OCI-LY1 (cell line): Measurements from ENCODE around the gene DIAPH1.

ENCODE experiments used
- H2AFZ ChIP-seq: fragments of 200-600 bp; sonication (generic), shearing (Covaris generic); 2 replicates; pipeline ENCODE4 v1.6.0; 2014; ENCODE audit warnings: antibody characterized with exemption, mild to moderate bottlenecking, low read length
- H3F3A ChIP-seq: fragments of 200-600 bp; sonication (generic), shearing (Covaris generic); 2 replicates; pipeline ENCODE4 v1.6.0; 2014; ENCODE audit warnings: mild to moderate bottlenecking, antibody characterized with exemption, low read length, moderate library complexity; ENCODE audit not compliant: insufficient read depth
- H3K27ac ChIP-seq: fragments of 200-600 bp; sonication (generic); 2 replicates; pipeline ENCODE4 v1.5.1; 2014; ENCODE audit warnings: low read length, mixed run types, mild to moderate bottlenecking, low read depth; ENCODE audit not compliant: poor library complexity, severe bottlenecking
- H3K27me3 ChIP-seq: fragments of 200-600 bp; sonication (generic); 2 replicates; pipeline ENCODE4 v1.6.0; 2014; ENCODE audit warnings: antibody characterized with exemption, mild to moderate bottlenecking, low read length, moderate library complexity; ENCODE audit not compliant: insufficient read depth
- H3K36me3 ChIP-seq: fragments of 200-600 bp; sonication (generic); 2 replicates; pipeline ENCODE4 v1.6.1; 2014; ENCODE audit warnings: mild to moderate bottlenecking, antibody characterized with exemption, low read length, moderate library complexity, mixed read lengths; ENCODE audit not compliant: insufficient read depth
- H3K4me1 ChIP-seq: fragments of 200-600 bp; sonication (generic); 2 replicates; pipeline ENCODE4 v1.5.1; 2014; ENCODE audit warnings: mild to moderate bottlenecking, low read length, moderate library complexity; ENCODE audit not compliant: insufficient read depth, severe bottlenecking
- H3K4me2 ChIP-seq: fragments of 200-600 bp; sonication (generic), shearing (Covaris generic); 2 replicates; pipeline ENCODE4 v1.6.1; 2014; ENCODE audit warnings: low read length
- H3K4me3 ChIP-seq: fragments of 200-600 bp; sonication (generic); 2 replicates; pipeline ENCODE4 v1.5.1; 2014; ENCODE audit warnings: low read length, low read depth, mild to moderate bottlenecking, mixed read lengths; ENCODE audit not compliant: poor library complexity, severe bottlenecking
- H3K79me2 ChIP-seq: fragments of 200-600 bp; shearing (Covaris generic); 2 replicates; pipeline ENCODE4 v1.6.1; 2016; ENCODE audit warnings: mixed run types, low read length, mixed read lengths; ENCODE audit not compliant: insufficient read depth
- H3K9ac ChIP-seq: fragments of 200-600 bp; sonication (generic), shearing (Covaris generic); 2 replicates; pipeline ENCODE4 v1.6.1; 2014; ENCODE audit warnings: mild to moderate bottlenecking, low read length, mixed read lengths
- H3K9me2 ChIP-seq: fragments of 200-600 bp; sonication (generic), shearing (Covaris generic); 2 replicates; pipeline ENCODE4 v1.6.1; 2014; ENCODE audit warnings: low read depth, mild to moderate bottlenecking, low read length, mixed read lengths
- H3K9me3 ChIP-seq: fragments of 200-600 bp; shearing (Covaris generic); 2 replicates; pipeline ENCODE4 v1.6.1; 2014; ENCODE audit warnings: low read length, mixed read lengths
- H4K20me1 ChIP-seq: fragments of 200-600 bp; sonication (generic), shearing (Covaris generic); 2 replicates; pipeline ENCODE4 v1.6.0; 2016; ENCODE audit warnings: mild to moderate bottlenecking, low read length; ENCODE audit not compliant: insufficient read depth
- CTCF ChIP-seq: fragments of 200-600 bp; sonication (generic), shearing (Covaris generic); IDR thresholded peaks from 2 replicates; pipeline ENCODE4 v1.5.1; 2017; ENCODE audit warnings: mild to moderate bottlenecking, antibody characterized with exemption, low read length, moderate library complexity, mixed read lengths
- EZH2 ChIP-seq: fragments of 200-600 bp; sonication (generic), shearing (Covaris generic); IDR thresholded peaks from 2 replicates; pipeline ENCODE4 v1.8.0; 2017; ENCODE audit warnings: borderline replicate concordance, mixed run types, mild to moderate bottlenecking, antibody characterized with exemption, low read length, moderate library complexity, mixed read lengths

DIAPH1 gene

DNA sequence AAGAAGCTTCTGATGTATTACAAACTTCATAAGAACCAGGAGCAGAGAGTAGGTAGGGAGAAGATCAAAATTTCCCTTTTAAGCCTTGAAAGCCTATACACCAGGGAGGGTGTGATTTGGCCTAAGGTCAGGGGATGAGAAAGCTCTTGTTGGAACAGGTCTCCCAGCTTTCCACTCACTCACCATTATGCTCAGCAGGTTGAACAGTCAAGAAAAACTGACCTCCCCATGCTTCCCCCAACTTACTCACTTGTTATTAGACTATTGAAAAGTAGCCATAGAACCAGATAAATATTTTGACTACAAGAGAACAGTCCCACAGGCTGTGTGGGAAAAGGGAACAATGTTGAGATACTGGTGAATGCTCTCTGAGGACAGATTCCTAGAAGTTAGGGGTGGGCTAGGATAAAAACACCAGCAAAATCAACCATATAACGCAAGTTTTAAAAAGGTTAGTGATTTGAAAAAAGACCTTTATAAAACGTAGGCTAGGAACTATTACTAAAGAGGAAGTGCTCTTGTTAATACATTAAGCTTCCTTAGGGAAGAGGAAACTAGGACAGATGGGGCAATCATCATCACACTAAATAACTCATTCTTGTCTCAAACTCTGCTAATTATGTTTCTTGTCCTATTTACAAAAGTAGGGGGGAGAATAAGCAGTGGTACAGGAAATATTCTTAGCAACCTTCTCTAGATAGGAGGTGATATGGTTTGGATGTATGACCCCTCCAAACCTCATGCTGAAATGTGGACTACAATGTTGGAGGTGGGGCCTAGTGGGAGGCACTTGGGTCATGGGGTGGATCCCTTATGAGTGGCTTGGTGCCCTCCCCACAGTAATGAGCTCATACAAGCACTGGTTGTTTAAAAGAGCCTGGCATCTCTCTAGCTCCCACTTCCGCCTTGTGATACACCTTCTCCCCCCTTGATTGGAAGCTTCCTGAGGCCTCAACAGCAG is 98.9 kb downstream of the DIAPH1 start:
- no peak overlapping the region for H3K4me2 ChIP-seq
- no peaks in the 10 kb centered on the region for H3K9me2 ChIP-seq
- no peaks in the 10 kb centered on the region for H3K9me3 ChIP-seq
- peaks cover 67% of the 10 kb centered on the region for H3K36me3 ChIP-seq
- H3K79me2 ChIP-seq, result no peaks in the 10 kb centered on the region
- no peak overlapping the region for H3K4me3 ChIP-seq
- H3K9ac ChIP-seq, result no peak overlapping the region
- H3F3A ChIP-seq, result no peaks in the 10 kb centered on the region
- TF ChIP-seq CTCF (no peak), EZH2 (no peak)
- H3K27ac ChIP-seq, result no peak overlapping the region
- no peaks in the 10 kb centered on the region for H3K27me3 ChIP-seq
- peaks cover 16% of the 10 kb centered on the region for H3K4me1 ChIP-seq
- no peaks in the 10 kb centered on the region for H4K20me1 ChIP-seq
- no peak overlapping the region for H2AFZ ChIP-seq

DNA sequence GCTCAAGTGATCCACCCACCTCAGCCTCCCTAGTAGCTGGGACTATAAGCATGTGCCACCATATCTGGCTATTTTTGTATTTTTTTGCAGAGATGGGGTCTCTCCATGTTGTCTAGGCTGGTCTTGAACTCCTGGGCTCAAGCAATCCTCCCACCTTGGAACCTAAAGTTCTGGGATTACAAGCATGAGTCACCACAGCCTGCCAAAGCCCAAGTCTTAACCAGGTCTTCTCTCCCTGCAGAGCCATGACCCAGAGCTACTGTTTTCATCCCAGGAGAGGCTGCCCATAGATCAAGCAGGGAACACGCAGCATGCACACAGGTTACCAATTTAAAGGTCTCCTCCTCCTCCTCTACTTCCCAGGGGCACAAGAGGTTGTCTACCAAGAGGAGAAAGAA is 100.2 kb downstream of the DIAPH1 start:
- H4K20me1 ChIP-seq, result no peaks in the 10 kb centered on the region
- H3K9me2 ChIP-seq, result no peaks in the 10 kb centered on the region
- H3K9ac ChIP-seq, result no peak overlapping the region
- no peak overlapping the region for H3K4me3 ChIP-seq
- H3K27me3 ChIP-seq, result no peaks in the 10 kb centered on the region
- TF ChIP-seq CTCF (no peak), EZH2 (no peak)
- H2AFZ ChIP-seq, result no peak overlapping the region
- no peaks in the 10 kb centered on the region for H3K79me2 ChIP-seq
- peaks cover 58% of the 10 kb centered on the region for H3K36me3 ChIP-seq
- H3K27ac ChIP-seq, result no peak overlapping the region
- no peaks in the 10 kb centered on the region for H3K9me3 ChIP-seq
- H3K4me2 ChIP-seq, result no peak overlapping the region
- H3F3A ChIP-seq, result no peaks in the 10 kb centered on the region
- peaks cover 27% of the 10 kb centered on the region for H3K4me1 ChIP-seq

DNA sequence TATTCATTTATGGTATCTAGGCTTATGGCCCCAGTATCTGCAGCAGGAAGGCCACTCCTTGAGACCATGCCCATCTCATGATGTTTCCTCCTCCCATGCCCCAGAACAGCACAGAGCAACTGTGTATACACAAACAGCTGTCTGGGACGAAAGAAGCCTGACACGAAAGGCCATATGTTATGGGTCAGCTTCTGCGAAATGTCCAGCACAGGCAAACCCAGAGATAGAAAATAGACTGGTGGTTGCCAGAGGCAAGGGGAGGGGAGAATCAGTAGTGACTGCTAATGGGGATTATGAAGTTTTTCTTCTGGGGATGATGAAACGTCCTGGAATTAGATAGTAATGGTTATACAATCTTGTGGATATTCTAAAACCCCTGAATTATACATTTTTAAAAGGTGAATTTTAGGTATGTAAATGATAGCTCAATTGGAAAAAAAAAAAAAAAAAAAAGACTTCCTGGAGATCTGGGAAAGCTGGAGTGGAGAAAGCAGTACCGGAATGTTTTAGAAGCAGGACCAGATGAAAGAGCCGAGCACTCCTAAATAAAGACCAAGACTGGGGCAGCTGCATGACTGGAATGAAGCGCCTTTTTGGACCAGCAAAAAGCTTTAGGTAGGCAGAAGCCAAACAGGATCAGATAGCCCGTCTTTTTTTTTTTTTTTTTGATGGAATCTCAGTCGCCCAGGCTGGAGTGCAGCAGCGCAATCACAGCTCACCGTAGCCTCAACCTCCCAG is 100.8 kb downstream of the DIAPH1 start:
- Histone ChIP-seq H3K4me1 (peaks cover 32% of the 10 kb centered on the region), H3K27ac (no peak overlapping the region), H3K9me2 (no peaks in the 10 kb centered on the region), H3K36me3 (peaks cover 53% of the 10 kb centered on the region), H3K4me2 (no peak overlapping the region), H3K9ac (no peak overlapping the region), H3K27me3 (no peaks in the 10 kb centered on the region), H3K9me3 (no peaks in the 10 kb centered on the region), H3K79me2 (no peaks in the 10 kb centered on the region), H3F3A (no peaks in the 10 kb centered on the region), H3K4me3 (no peak overlapping the region), H2AFZ (no peak overlapping the region), H4K20me1 (no peaks in the 10 kb centered on the region)
- TF ChIP-seq CTCF, result no peak
- no peak for TF ChIP-seq EZH2
